ENCODE results near the gene BAX. TPM values are rescaled to one million over a fixed set of nuclear protein-coding genes. Genes with fewer than 3 reads are reported as not detected.
A peak's percentile ranks its signal among the peaks of the same experiment; 100 is the strongest.

The BAX gene
- total and polyA plus RNA-seq, 9 of the 15 experiments (the other 6 are each of a cell fraction or from before 2014, with no cell fraction given), result 3.2 to 95.4 (median 44.5) TPM

DNA sequence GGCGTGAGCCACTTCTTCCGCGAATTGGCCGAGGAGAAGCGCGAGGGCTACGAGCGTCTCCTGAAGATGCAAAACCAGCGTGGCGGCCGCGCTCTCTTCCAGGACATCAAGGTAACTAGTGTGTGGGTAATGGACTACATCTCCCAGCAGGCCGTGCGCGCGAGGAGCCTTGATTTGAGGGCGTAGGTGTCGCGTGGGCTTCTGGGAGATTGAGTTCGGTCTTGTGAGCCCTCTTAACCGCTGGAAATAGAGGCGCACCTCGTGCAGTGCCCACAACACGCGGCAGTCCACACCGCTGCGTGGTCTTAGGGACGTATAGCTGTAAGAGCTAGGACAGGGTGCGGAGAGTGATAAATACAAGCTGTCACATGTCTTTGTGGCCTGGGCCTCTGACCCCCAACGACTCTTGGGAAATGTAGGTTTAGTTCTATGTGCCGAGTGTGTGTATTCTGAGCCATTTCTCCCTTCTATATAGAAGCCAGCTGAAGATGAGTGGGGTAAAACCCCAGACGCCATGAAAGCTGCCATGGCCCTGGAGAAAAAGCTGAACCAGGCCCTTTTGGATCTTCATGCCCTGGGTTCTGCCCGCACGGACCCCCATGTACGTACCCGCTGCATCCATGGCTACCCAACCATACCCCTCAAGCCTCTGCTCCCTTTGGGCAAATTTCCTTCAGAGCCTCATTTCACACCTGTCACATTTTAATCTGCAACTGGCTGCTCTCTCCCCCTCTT, 11.3 kb downstream of the BAX start (continued):
- TF ChIP-seq, protein P1, sequence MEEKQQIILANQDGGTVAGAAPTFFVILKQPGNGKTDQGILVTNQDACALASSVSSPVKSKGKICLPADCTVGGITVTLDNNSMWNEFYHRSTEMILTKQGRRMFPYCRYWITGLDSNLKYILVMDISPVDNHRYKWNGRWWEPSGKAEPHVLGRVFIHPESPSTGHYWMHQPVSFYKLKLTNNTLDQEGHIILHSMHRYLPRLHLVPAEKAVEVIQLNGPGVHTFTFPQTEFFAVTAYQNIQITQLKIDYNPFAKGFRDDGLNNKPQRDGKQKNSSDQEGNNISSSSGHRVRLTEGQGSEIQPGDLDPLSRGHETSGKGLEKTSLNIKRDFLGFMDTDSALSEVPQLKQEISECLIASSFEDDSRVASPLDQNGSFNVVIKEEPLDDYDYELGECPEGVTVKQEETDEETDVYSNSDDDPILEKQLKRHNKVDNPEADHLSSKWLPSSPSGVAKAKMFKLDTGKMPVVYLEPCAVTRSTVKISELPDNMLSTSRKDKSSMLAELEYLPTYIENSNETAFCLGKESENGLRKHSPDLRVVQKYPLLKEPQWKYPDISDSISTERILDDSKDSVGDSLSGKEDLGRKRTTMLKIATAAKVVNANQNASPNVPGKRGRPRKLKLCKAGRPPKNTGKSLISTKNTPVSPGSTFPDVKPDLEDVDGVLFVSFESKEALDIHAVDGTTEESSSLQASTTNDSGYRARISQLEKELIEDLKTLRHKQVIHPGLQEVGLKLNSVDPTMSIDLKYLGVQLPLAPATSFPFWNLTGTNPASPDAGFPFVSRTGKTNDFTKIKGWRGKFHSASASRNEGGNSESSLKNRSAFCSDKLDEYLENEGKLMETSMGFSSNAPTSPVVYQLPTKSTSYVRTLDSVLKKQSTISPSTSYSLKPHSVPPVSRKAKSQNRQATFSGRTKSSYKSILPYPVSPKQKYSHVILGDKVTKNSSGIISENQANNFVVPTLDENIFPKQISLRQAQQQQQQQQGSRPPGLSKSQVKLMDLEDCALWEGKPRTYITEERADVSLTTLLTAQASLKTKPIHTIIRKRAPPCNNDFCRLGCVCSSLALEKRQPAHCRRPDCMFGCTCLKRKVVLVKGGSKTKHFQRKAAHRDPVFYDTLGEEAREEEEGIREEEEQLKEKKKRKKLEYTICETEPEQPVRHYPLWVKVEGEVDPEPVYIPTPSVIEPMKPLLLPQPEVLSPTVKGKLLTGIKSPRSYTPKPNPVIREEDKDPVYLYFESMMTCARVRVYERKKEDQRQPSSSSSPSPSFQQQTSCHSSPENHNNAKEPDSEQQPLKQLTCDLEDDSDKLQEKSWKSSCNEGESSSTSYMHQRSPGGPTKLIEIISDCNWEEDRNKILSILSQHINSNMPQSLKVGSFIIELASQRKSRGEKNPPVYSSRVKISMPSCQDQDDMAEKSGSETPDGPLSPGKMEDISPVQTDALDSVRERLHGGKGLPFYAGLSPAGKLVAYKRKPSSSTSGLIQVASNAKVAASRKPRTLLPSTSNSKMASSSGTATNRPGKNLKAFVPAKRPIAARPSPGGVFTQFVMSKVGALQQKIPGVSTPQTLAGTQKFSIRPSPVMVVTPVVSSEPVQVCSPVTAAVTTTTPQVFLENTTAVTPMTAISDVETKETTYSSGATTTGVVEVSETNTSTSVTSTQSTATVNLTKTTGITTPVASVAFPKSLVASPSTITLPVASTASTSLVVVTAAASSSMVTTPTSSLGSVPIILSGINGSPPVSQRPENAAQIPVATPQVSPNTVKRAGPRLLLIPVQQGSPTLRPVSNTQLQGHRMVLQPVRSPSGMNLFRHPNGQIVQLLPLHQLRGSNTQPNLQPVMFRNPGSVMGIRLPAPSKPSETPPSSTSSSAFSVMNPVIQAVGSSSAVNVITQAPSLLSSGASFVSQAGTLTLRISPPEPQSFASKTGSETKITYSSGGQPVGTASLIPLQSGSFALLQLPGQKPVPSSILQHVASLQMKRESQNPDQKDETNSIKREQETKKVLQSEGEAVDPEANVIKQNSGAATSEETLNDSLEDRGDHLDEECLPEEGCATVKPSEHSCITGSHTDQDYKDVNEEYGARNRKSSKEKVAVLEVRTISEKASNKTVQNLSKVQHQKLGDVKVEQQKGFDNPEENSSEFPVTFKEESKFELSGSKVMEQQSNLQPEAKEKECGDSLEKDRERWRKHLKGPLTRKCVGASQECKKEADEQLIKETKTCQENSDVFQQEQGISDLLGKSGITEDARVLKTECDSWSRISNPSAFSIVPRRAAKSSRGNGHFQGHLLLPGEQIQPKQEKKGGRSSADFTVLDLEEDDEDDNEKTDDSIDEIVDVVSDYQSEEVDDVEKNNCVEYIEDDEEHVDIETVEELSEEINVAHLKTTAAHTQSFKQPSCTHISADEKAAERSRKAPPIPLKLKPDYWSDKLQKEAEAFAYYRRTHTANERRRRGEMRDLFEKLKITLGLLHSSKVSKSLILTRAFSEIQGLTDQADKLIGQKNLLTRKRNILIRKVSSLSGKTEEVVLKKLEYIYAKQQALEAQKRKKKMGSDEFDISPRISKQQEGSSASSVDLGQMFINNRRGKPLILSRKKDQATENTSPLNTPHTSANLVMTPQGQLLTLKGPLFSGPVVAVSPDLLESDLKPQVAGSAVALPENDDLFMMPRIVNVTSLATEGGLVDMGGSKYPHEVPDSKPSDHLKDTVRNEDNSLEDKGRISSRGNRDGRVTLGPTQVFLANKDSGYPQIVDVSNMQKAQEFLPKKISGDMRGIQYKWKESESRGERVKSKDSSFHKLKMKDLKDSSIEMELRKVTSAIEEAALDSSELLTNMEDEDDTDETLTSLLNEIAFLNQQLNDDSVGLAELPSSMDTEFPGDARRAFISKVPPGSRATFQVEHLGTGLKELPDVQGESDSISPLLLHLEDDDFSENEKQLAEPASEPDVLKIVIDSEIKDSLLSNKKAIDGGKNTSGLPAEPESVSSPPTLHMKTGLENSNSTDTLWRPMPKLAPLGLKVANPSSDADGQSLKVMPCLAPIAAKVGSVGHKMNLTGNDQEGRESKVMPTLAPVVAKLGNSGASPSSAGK (IDR thresholded peaks at IDR 0.05), result peak; percentile 50; the same call in 1 of the 2 replicates
- TF ChIP-seq SREBF2 (CRISPR knock-in tag; IDR thresholded peaks at IDR 0.05) (no peak), SMAD3 (CRISPR knock-in tag; conservative IDR thresholded peaks at IDR 0.05) (no peak), CTBP1 (IDR thresholded peaks at IDR 0.05; ENCODE audit: borderline replicate concordance) (no peak), SMARCB1 (IDR thresholded peaks at IDR 0.05; ENCODE audit: insufficient read length, low read depth) (no peak), CHCHD3 (CRISPR knock-in tag; IDR thresholded peaks at IDR 0.05) (no peak), CREM (IDR thresholded peaks at IDR 0.05; ENCODE audit: low read depth) (peak; percentile 82), BCOR (IDR thresholded peaks at IDR 0.05) (no peak), PHF20 (IDR thresholded peaks at IDR 0.05; ENCODE audit: partially characterized antibody) (no peak), NR1H2 (CRISPR knock-in tag; IDR thresholded peaks at IDR 0.05) (0 out of 2 replicates have a peak, but pooled peaks have one; percentile 64), ZNF217 (CRISPR knock-in tag; IDR thresholded peaks at IDR 0.05) (no peak), MYBL2 (IDR thresholded peaks at IDR 0.05; ENCODE audit: low read depth) (no peak), MYBL2 (CRISPR knock-in tag; IDR thresholded peaks at IDR 0.05; ENCODE audit: borderline replicate concordance) (no peak), ZNF785 (CRISPR knock-in tag; IDR thresholded peaks at IDR 0.05) (no peak)
- TF ChIP-seq, protein P2, sequence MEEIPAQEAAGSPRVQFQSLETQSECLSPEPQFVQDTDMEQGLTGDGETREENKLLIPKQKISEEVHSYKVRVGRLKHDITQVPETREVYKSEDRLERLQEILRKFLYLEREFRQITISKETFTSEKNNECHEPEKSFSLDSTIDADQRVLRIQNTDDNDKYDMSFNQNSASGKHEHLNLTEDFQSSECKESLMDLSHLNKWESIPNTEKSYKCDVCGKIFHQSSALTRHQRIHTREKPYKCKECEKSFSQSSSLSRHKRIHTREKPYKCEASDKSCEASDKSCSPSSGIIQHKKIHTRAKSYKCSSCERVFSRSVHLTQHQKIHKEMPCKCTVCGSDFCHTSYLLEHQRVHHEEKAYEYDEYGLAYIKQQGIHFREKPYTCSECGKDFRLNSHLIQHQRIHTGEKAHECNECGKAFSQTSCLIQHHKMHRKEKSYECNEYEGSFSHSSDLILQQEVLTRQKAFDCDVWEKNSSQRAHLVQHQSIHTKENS (CRISPR knock-in tag; IDR thresholded peaks at IDR 0.05), result no peak
